ENCODE results near the gene SNRPA.
"Not testable (repeated sequence)": the region's sequence is repeated elsewhere in the genome, so short reads cannot be mapped to it uniquely, and the experiment has no call there.

Gene SNRPA

GRCh38 chr19:40800997-40801377, 50.0 kb downstream of the SNRPA start:
- DNase-seq (ENCODE audit: low read depth in 3 of 3): no peak

- no peak for DNase-seq (ENCODE audit: low read depth in 3 of 3)
Observed at GRCh38 chr19:40801426-40802299, 50.7 kb downstream of the SNRPA start.

DNA sequence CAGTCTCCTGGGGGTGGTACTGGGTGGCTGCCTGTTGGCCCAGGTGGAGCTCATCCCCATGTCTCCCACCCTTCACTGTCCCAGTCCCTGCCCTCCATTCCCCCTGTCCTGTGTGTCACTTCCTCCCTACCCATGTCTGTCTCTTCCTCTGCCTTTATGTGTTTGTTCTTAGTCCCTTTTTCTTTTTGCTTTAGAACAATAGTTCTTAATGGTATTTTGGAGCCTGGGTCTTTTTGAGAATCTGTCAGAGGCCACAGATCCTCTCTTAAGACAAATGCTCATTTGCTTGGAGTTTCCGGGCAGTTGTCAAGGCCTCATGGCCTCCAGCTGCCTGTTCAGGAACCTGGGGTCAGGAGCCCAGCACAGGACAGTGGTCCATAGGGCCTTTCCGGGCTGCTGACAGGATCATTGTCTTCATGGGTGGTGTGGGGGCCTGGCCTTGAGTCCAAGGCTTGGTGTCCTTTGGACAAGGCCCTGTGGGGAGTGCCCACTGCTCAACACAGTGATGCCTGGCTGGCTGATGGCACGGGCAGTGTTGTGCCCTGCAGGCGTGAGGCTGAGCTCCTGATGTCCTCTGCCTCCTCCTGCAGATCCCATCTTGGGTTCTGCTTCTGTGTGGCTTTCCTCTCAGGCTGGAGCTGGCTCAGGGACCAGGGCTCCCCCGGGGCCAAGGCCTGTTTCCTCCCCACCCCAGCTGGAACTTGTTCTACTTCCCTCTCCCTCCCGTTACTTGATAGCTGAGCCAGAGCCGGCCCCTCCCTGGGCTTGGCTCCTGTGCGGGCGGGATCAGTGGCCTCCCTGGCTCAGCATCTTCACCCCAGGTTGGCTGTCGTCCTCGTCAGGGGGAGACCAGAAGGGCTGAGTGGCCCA, 51.5 kb downstream of the SNRPA start:
- DNase-seq (ENCODE audit: low read depth in 3 of 3): no peak

DNA sequence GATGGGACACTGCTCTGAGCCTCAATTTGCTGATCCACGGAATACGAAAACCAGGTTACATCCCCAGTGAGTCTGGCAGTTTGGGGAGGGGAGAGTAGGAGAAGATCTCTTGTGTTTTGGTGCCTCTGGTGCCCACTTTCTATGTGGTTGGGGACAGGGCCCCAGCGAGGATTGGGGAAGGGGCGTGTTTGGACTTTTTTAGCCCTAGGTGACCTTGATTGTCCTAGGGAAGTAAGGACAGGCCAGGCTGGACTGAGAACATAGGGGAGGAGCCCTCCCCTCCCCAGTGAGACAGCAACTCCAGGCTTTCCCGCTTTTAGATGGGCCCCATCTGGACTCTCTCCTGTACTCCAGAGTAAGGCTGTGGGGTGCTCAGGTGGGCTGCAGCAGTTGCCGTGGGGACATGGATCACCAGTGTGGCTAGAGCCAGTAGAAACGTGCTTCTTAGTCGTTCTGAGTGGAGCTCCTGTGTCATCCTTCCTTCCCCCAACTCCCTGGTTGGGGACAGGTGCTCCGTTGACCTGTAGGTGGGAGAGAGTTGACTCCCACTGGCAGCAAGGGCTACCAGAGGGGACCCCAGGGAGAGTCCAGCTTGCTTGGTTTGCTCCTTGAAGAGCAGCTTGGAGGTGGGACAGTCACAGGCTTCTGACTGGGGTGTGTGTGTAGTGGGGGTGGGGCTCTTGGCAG, 52.3 kb downstream of the SNRPA start:
- DNase-seq (ENCODE audit: low read depth in 3 of 3): no peak

- peak in 1 of 3 experiments; percentile 49 for DNase-seq (ENCODE audit: low read depth in 3 of 3)
Observed at GRCh38 chr19:40803857-40804782, 53.1 kb downstream of the SNRPA start.

DNA sequence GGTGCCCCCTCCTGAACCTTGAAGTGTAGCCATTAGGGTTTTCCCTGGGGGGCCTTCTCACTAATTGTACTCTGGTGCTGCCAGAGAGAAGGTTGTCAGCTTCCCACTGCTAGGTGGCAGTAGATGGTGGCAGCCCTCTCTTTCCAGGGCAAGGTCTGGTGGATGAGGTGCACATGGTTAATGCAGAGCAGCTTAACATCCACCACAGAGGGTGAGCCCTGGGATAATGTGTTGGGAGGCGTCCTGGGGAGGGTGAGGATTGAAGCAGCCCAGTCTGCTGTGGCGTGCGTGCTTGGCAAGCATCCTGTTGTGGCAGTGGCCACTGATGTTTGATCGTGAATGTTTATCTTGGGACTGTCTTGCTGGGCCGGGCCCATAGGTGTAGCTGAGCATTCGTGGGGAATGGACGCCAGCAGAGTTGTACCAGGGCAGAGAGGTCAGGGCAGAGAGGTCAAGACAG, 53.8 kb downstream of the SNRPA start:
- no peak for DNase-seq (ENCODE audit: low read depth in 3 of 3)

DNA sequence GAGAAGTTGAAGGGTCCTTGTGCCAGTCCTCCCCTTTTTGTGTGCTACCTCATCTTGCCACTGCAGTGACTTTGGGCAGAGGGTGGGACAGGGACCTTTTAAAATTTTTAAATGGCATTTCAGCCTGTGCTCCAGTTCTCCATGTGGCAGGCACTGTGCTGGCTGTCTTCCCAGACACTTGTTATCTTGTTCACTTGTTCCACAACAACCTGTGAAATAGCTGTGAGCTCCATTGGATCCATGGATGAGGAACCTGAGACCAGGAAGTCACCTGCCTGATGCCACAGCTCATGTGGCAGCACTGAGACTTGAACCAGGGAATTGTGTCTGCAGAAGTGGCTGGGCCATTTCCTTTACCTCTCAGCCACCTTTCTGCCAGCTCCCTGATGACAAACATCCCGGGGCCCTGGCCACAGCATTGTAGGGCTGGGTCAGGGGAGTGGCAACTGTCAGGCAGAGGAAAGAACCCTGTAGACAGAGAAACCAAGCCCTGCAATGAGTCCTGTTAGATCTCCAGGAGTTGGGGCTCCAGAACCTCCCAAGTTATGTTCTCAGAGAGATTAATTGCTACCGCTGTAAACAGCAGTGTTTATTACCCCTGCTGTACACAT, 54.4 kb downstream of the SNRPA start:
- DNase-seq (ENCODE audit: low read depth in 3 of 3): peak in 1 of 3 experiments; percentile 29

DNA sequence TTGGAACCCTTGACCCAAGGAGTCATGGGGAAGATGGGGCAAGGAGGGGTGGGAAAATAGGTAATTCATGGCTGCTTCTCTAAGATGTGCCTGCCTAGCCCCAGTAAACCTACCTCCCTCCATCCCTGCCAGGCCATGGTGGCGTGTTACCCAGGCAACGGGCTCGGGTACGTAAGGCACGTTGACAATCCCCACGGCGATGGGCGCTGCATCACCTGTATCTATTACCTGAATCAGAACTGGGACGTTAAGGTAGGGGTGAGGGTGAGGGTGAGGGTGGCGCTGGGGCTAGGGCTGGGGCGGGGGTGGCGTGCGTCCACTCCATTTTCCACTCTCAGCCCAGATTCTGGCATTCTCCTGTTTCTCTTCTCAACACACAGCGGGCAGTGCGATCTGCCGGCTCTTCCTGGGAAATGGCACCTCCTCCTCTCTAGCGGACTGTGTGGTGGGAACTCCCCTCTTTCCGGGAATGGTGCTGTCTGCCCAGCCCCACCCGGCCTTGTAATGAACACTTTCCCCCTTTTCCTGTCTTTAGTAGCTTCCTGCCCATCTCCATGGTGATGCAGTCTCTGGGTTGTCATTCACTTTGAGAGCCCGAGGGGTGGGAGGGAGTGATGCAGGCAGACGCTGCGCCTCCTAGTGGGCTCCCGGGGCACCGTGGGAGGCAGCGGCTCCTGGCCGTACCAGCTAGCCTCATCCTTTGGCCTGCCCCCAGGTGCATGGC, 55.6 kb downstream of the SNRPA start:
- DNase-seq (ENCODE audit: low read depth in 3 of 3): peak; percentile 62 to 76 (median 62)

DNA sequence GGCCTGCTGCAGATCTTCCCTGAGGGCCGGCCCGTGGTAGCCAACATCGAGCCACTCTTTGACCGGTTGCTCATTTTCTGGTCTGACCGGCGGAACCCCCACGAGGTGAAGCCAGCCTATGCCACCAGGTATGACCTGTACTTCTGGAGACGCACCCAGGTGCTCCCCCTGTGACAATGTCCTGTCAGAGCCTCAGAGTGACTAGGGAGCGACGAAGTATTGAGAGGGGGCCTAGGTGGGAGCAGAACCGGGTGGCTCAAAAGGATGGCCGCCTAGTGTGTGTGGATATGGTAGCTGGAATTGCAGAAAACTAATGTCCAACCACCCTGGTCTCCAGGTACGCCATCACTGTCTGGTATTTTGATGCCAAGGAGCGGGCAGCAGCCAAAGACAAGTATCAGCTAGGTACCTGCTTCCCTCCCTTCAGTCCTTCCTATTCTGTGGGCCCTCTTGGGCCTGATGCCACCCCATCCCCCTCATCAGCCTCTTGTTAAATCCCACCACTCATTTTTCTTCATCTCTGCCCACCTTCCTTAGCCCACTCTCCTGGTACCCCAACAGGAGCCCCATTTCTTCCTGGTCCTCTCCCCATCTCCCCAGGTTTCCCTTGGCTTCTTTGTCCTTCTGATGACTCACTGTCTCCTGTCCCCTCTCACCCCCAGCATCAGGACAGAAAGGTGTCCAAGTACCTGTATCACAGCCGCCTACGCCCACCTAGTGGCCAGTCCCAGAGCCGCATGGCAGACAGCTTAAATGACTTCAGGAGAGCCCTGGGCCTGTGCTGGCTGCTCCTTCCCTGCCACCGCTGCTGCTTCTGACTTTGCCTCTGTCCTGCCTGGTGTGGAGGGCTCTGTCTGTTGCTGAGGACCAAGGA, 56.4 kb downstream of the SNRPA start:
- DNase-seq (ENCODE audit: low read depth in 3 of 3): no peak

GRCh38 chr19:40808021-40808325, 57.0 kb downstream of the SNRPA start:
- DNase-seq (ENCODE audit: low read depth in 3 of 3): no peak

GRCh38 chr19:40808497-40808896, 57.5 kb downstream of the SNRPA start:
- DNase-seq (ENCODE audit: low read depth in 3 of 3): no peak

DNA sequence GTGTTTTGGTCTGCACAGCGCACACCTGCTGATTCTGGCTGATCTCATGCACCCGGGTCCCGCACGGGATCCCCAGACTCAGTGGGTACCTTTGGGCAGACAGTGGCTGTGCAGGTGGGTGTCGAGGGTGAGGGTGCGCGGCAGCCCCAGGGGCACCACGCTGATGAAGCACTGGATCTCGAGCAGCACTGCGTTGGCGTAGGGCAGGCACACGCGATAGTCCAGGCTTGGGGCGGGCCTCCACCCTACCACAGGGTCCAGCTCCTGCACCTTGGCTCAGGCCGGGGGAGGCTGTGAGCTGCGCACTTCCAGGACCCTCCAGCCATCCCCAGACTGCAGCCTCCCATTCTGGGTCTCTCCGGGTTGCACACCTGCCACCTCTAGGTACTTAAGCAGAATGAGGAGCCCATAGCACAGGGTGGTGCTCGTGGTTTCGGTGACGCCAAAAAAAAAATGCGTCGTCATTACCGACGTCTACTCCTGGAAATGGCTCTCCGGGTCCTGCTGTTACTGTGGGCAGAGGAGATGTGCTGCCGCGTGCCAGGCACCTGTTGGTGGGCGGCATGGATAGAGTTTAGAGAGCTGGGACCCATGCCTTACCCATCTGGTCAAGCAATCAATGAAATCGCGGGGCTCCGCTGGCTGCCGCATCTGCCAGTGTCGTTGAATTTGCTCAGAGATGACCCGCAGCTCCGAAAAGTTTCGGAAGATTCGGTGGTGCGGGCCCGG, 58.5 kb downstream of the SNRPA start:
- DNase-seq (ENCODE audit: low read depth in 3 of 3): no peak

DNA sequence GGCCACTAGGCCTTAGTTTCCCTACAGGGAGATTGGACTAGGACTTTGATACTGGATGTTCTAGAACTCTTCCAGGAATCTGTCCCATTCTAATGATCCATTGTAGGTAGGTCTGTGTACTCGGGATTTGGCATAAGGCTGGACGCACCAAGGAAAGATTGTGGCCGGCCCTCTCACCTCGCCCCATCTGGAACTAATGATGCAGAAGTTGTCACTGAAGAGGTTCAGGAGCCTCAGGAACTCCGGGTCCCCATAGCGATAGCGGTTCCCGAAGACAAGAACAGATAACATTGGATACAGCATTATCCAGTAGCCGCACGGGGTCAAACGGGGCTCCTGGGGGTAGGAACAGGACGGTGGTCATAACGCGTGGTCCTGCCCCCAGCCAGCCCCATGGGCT, 59.2 kb downstream of the SNRPA start:
- no peak for DNase-seq (ENCODE audit: low read depth in 3 of 3)

DNA sequence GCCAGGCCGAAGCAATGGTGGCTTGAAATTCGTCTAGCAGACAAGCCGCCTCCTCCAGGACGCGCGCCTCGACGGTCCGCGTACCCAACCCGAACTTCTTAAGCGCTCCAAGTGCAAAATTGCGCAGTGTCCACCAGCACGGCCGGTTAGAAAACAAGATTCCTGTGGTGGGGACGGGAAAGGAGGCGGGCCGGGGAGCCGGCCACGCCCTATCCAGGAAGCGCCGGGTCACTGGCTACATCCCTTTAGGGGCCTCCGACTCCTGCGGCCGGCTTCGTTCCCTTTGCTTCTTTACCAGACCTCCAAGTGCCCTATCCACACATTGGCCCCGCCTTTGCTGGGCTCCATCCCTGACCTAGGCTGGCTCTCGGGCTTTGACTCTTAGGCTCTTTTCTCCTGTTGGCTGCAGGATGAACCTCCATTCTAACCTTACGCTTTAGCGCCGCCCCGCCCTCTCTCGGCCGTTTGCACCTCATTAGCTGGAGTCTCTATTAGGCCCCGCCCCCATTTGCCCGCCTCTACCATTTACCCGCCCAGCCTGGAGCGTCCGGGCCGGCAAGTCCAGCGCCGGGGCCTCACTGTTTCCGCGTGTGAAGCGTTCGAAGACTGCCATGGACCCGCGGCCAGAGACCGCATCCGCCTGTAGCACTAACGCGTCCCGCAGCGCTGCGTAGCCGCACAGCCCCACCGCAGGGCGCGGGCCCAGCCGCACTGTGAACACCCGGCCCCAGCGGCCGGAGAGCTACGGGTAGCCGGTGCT, 59.8 kb downstream of the SNRPA start:
- DNase-seq (ENCODE audit: low read depth in 3 of 3): peak in 1 of 3 experiments; percentile 48

- DNase-seq (ENCODE audit: low read depth in 3 of 3): no peak
Observed at GRCh38 chr19:40811478-40812341, 60.7 kb downstream of the SNRPA start.

GRCh38 chr19:40812571-40812970, 61.6 kb downstream of the SNRPA start:
- DNase-seq (ENCODE audit: low read depth in 3 of 3): not testable (repeated sequence)

- DNase-seq (ENCODE audit: low read depth in 3 of 3): no peak
Observed at GRCh38 chr19:40813182-40813581, 62.2 kb downstream of the SNRPA start.
